K562 (cell line): ENCODE measurements around the gene ST6GALNAC6. TPM values are rescaled to one million over a fixed set of nuclear protein-coding genes. Genes with fewer than 3 reads are reported as not detected.

ENCODE experiments used
- CTBP1 ChIP-seq: fragments of 450-650 bp; IDR thresholded peaks from 2 replicates; pipeline ENCODE4 v1.6.1; 2016; ENCODE audit warnings: borderline replicate concordance
- ELF1 ChIP-seq: fragments of 200-800 bp; sonication (Bioruptor generic); IDR thresholded peaks from 2 replicates; pipeline ENCODE4 v1.6.1; 2016; ENCODE audit warnings: missing genetic modification characterization, missing compliant biosample characterization
- NFIC ChIP-seq: fragments of 450-650 bp; IDR thresholded peaks from 2 replicates; pipeline ENCODE4 v1.6.1; 2017; ENCODE audit warnings: mild to moderate bottlenecking, inconsistent platforms
- SRSF7 ChIP-seq: fragments of 200-400 bp; formaldehyde crosslinking; optimal IDR thresholded peaks from 2 replicates; pipeline ENCODE3; 2017; ENCODE audit warnings: mild to moderate bottlenecking, low read depth, low read length
- TBL1XR1 ChIP-seq, 2 experiments: IDR thresholded peaks; 2 replicates each; pipeline ENCODE4 v1.6.1; 2012; ENCODE audit warnings: improper control_type of control experiment in 2 of 2, low read length in 2 of 2, mild to moderate bottlenecking in 1 of 2
- TEAD2 ChIP-seq: fragments of 450-650 bp; IDR thresholded peaks from 2 replicates; pipeline ENCODE4 v1.6.1; 2016; ENCODE audit warnings: missing genetic modification characterization, control low read depth, missing compliant biosample characterization
- polyA plus RNA-seq, 8 experiments: library from polyadenylated mRNA; depleted of rRNA in 4 of 8; stranded (reverse) in 5 of 8; unstranded in 3 of 8; fragments of >200 nt; fragmentation: Nextera tagmentation in 2 of 8; fragmentation: Illumina TruSeq in 1 of 8; extraction: Ambion mirVana in 2 of 8; extraction: Trizol in 1 of 8; gene quantifications; 2 replicates each; pipeline versions ENCODE4 v1.2.1 to v1.2.3, GENCODE V29; 2011 to 2014; ENCODE audit warnings: inconsistent platforms in 1 of 8, missing spikeins in 1 of 8
- total RNA-seq, 7 experiments: library from RNA; depleted of rRNA in 6 of 7; stranded (reverse); fragments of >200 nt in 6 of 7; fragmentation: Illumina TruSeq in 2 of 7; extraction: Trizol in 2 of 7; gene quantifications; 2 replicates each; pipeline versions ENCODE4 v1.2.1 to v1.2.3, GENCODE V29; 2011 to 2021; ENCODE audit warnings: low replicate concordance in 1 of 7
- TF ChIP-seq, protein P1 (sequence below): fragments of 450-650 bp; formaldehyde crosslinking; IDR thresholded peaks from 2 replicates; pipeline ENCODE4 v1.4.0; 2020; ENCODE audit warnings: mild to moderate bottlenecking, moderate library complexity
- TF ChIP-seq, protein P2 (sequence below): fragments of 450-650 bp; IDR thresholded peaks from 2 replicates; pipeline ENCODE4 v1.6.1; 2018; ENCODE audit not compliant: partially characterized antibody
- TF ChIP-seq, protein P3 (sequence below), 2 experiments: fragments of 450-650 bp; IDR thresholded peaks; 2 replicates each; pipeline ENCODE4 v1.6.1; 2016
- TF ChIP-seq, protein P4 (sequence below): fragments of 450-650 bp; IDR thresholded peaks from 2 replicates; pipeline ENCODE4 v1.6.1; 2017; ENCODE audit warnings: antibody characterized with exemption, mild to moderate bottlenecking
- TF ChIP-seq, protein P5 (sequence below): fragments of 250-450 bp; sonication (Bioruptor Pico); IDR thresholded peaks from 2 replicates; pipeline ENCODE4 v1.5.0; 2021; ENCODE audit warnings: mild to moderate bottlenecking, moderate library complexity

The ST6GALNAC6 gene
- total and polyA plus RNA-seq, 9 of the 15 experiments (the other 6 are each of a cell fraction or from before 2014, with no cell fraction given): 0.13 to 23.0 (median 14.5) TPM

DNA sequence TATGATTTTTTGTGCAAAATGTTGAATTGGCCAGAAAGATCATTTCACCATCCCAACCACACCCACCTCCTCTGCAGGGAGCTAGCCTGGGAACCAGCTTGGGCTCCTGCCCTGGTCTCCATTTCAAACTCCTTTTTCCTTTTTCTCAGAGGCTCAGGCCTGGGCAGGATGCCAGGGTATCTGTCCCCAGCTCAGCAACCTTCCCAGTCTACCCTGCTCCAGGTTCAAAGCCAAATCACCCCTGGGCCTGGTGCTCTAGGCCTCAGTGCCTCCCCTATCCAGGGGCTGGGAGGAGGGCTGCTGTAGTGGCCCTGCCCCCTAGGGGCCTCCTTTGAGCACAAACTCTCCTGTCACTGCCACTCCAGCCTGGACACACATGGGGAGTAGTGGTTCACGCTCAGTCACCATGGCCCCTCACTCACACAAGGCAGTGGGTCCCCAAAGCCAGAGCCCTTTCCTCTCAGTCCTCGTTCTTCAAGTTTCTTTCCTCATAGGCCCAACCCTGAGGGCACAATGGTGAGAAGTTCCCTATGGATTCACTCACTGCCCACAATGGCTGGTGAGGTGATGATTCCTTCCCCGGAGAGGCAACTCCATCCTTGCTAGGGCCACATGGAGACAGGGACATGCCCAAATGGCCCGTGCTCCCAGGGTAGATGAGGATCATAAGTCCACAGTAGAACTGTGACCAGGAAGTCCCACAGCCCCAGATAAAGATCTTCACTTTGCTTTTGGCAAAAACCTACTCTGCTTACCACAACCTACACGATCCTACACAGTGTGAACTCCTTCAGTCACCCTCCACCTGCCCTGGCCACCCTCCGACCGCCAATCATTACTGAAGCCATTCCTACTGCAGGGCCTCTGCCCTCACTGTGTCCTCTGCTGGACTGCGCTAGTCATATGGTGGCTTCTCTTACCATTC lies 19.0 kb upstream of the ST6GALNAC6 start (continued):
- TF ChIP-seq ELF1 (tag) (peak; percentile 51; the same call in 1 of the 2 replicates), TEAD2 (tag) (no peak), NFIC (peak; percentile 57), CTBP1 (peak; percentile 36; the same call in 1 of the 2 replicates), SRSF7 (no peak), TBL1XR1 (IDR thresholded peaks at IDR 0.05; ENCODE audit: low read length in 2 of 2) (no peak)
- TF ChIP-seq, protein P1, sequence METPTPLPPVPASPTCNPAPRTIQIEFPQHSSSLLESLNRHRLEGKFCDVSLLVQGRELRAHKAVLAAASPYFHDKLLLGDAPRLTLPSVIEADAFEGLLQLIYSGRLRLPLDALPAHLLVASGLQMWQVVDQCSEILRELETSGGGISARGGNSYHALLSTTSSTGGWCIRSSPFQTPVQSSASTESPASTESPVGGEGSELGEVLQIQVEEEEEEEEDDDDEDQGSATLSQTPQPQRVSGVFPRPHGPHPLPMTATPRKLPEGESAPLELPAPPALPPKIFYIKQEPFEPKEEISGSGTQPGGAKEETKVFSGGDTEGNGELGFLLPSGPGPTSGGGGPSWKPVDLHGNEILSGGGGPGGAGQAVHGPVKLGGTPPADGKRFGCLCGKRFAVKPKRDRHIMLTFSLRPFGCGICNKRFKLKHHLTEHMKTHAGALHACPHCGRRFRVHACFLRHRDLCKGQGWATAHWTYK: 0 out of 2 replicates have a peak, but pooled peaks have one; percentile 33
- TF ChIP-seq, protein P2, sequence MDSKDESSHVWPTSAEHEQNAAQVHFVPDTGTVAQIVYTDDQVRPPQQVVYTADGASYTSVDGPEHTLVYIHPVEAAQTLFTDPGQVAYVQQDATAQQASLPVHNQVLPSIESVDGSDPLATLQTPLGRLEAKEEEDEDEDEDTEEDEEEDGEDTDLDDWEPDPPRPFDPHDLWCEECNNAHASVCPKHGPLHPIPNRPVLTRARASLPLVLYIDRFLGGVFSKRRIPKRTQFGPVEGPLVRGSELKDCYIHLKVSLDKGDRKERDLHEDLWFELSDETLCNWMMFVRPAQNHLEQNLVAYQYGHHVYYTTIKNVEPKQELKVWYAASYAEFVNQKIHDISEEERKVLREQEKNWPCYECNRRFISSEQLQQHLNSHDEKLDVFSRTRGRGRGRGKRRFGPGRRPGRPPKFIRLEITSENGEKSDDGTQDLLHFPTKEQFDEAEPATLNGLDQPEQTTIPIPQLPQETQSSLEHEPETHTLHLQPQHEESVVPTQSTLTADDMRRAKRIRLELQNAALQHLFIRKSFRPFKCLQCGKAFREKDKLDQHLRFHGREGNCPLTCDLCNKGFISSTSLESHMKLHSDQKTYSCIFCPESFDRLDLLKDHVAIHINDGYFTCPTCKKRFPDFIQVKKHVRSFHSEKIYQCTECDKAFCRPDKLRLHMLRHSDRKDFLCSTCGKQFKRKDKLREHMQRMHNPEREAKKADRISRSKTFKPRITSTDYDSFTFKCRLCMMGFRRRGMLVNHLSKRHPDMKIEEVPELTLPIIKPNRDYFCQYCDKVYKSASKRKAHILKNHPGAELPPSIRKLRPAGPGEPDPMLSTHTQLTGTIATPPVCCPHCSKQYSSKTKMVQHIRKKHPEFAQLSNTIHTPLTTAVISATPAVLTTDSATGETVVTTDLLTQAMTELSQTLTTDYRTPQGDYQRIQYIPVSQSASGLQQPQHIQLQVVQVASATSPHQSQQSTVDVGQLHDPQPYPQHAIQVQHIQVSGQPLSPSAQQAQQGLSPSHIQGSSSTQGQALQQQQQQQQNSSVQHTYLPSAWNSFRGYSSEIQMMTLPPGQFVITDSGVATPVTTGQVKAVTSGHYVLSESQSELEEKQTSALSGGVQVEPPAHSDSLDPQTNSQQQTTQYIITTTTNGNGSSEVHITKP: peak; percentile 87
- TF ChIP-seq, protein P3, sequence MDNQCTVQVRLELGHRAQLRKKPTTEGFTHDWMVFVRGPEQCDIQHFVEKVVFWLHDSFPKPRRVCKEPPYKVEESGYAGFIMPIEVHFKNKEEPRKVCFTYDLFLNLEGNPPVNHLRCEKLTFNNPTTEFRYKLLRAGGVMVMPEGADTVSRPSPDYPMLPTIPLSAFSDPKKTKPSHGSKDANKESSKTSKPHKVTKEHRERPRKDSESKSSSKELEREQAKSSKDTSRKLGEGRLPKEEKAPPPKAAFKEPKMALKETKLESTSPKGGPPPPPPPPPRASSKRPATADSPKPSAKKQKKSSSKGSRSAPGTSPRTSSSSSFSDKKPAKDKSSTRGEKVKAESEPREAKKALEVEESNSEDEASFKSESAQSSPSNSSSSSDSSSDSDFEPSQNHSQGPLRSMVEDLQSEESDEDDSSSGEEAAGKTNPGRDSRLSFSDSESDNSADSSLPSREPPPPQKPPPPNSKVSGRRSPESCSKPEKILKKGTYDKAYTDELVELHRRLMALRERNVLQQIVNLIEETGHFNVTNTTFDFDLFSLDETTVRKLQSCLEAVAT (IDR thresholded peaks at IDR 0.05): no peak
- TF ChIP-seq, protein P4, sequence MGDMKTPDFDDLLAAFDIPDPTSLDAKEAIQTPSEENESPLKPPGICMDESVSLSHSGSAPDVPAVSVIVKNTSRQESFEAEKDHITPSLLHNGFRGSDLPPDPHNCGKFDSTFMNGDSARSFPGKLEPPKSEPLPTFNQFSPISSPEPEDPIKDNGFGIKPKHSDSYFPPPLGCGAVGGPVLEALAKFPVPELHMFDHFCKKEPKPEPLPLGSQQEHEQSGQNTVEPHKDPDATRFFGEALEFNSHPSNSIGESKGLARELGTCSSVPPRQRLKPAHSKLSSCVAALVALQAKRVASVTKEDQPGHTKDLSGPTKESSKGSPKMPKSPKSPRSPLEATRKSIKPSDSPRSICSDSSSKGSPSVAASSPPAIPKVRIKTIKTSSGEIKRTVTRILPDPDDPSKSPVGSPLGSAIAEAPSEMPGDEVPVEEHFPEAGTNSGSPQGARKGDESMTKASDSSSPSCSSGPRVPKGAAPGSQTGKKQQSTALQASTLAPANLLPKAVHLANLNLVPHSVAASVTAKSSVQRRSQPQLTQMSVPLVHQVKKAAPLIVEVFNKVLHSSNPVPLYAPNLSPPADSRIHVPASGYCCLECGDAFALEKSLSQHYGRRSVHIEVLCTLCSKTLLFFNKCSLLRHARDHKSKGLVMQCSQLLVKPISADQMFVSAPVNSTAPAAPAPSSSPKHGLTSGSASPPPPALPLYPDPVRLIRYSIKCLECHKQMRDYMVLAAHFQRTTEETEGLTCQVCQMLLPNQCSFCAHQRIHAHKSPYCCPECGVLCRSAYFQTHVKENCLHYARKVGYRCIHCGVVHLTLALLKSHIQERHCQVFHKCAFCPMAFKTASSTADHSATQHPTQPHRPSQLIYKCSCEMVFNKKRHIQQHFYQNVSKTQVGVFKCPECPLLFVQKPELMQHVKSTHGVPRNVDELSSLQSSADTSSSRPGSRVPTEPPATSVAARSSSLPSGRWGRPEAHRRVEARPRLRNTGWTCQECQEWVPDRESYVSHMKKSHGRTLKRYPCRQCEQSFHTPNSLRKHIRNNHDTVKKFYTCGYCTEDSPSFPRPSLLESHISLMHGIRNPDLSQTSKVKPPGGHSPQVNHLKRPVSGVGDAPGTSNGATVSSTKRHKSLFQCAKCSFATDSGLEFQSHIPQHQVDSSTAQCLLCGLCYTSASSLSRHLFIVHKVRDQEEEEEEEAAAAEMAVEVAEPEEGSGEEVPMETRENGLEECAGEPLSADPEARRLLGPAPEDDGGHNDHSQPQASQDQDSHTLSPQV: peak; percentile 34
- TF ChIP-seq, protein P5, sequence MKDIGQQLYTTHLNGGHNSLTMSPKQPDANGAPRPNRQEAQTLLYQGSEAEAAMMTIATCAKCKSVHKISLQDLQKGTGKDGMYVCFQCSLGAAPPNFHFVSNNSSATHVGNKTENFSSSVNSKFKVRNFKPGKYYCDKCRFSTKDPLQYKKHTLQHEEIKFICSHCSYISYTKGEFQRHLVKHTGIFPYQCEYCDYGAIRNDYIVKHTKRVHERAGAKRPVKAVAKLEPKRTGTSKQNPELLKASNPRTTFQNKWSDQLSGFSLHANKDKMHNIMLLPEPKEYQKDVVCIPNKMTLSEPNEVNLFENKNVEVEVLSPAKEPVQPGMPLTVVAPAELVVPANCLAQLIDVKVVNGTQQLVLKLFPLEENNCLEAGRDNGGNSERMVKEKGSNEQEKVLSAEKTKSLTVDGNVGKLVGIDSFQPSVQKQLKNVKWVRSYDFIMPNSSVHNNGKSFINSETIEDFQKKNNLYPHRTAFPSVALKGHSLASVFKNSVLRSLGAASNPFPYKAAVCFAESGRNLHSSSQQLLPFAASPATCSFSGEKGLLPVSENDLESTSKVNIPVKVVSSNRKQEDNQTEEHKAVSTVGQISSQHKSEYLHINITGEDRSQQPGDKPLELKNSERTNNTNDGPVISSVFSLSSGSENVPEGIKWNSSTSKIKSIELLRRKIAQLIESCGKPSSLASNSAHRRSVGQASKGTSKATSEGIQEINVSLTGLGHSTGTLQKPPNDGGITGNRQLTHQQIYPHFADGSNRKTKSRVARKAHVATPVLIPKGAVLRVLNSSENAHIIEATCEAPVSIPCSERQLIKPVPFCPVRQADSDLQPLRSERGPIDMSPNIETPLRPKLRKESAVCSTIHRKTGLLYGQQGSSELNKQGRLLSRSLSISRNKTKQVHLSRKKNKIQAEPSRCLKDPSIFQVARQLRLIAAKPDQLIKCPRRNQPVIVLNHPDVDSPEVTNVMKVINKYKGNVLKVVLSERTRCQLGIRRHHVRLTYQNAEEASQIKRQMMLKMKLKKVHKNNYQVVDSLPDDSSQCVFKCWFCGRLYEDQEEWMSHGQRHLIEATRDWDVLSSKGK (CRISPR knock-in tag): no peak
